AML-193 (cell line): ENCODE results near the gene CXCL8.

Experiments
- DNase-seq, 2 experiments: peaks; one replicate each; lab custom pipeline; 2025; lab: John Stamatoyannopoulos, UW

CXCL8 gene

DNA sequence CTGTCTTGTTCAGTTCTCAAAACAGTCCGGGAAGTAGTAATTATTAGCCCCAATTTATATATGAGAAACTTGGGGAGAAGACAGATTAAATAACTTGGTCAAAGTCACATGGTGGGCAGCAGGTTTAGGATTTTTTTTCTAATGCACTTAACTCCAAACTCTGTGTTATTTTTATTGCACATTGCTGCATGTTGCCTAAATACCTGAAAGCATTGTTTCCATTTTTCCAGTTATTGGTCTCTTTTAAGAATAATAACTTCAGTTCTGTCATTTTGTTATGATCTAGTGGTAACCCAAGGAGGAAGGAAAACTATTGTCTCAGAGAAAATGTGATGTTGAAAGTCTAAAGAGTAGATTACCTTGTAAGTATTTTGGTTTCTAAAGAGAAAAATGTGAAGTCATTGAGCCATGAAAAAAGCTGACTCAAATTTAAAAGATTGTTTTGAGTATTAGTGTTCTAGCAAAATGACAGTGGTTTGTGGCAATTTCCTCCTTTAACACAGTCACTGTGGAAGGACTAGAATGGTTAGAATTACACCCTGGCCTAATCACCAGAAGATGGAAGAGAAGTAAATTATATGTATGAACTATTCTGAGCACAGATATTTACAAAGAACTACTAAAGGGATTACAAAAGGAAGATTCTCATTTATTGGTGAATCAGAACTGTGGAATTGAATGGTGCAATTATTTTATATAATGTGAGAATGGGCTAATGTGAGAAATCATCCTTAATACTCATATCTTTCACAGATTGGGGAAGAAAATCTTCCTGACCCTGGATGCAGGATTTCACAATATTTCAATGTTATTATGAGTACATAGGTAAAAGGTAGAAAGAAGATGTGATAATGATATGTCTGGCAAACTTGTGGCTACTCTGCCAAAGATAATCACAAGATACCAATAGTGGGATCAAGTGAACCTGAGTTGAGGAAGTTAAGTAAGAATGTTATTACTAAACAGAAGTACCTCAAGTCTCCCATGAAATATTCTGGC lies 21.7 kb upstream of the CXCL8 start:
- DNase-seq: peak; percentile 74 to 80

DNA sequence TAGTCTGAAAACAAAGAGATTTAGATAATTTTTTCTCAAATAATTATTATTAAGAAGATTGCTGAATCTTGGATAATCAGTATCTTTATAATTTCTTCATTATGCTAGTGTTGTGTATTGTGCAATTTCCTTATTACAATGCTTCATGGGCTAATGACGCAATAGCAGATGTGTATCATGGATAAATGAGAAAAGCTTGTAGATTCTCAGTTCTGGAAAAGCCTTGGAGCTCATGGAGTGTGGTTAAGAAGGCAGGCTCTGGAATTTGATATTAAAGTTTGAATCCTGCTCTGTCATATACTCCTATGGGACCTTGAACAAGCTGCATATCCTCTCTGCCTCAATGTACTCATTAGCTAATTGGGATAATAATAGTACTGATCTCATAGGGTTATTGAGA lies 18.9 kb upstream of the CXCL8 start:
- peak; percentile 72 to 77 for DNase-seq

DNA sequence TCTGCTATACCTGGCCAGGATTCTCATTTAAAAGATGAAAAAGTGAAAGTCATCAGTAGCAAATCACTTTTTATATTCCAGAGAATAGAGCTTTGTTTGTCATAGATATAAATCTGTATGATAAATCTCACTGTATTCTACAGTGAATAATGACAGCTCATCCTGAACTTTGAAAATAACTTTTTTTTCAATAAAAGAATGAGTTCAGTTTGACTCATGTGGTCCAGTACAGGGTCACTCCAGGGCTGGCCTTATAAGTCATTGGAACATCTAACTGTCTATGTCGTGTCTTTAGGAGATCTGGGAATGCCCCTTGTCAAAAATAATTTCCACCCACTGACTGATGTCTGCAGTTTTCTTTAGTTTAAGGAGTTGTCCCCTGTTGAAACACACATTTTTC lies 18.5 kb upstream of the CXCL8 start:
- DNase-seq: no peak

DNA sequence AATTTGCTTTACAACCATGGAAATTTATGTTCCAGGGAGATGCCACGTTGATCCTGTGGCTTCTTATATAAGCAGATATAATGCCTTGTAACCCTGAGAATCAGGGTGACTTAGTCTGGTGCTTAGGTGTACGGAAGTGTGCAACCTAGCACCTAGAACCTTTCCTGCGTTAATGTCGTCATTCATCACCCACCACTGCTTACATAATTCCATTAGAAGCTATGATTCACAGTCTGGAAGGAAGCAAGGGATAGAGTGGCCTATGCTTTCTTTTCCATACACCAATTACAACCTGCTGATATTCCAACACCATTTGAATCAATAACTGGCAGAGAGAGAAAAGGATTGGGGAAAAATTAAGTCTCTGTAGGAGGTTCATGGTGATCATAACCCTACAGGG lies 17.3 kb upstream of the CXCL8 start:
- no peak for DNase-seq

DNA sequence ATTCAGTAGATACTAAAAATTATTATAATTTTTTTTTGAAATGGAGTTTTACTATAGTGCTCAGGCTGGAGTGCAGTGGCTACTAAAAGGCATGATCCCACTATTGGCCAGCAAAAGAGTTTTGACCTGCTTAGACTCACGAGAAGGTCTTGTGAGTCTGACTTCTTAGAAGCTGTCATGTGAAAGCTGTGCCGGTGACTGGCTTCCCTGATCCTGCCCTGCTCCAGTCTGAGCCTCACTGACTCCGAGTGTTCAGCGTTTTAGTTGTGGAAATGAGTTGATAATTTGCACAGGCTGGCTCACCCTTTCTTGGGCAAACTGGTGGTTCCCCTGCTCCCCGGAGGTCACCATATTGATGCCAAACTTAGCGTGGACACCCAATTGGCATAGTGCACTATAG lies 16.4 kb upstream of the CXCL8 start:
- DNase-seq: no peak

DNA sequence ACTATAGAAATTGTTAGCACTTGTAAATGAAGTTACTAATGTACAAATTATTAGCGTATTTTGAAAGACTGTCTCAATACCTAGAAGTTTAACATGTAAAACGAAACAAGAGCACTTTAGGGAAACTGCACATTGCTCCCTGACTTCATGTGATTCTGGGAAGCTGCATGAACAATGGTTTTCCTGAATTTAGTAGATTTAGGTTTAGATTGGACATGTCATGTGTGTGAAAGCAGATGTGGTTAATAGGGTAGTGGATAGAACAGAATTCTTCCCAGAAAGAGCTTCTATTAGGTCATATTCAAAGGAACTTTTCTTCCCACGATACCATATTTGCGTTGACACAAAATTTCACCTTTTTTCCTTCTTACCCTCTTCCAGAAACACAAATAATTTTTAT lies 14.9 kb upstream of the CXCL8 start:
- no peak for DNase-seq

DNA sequence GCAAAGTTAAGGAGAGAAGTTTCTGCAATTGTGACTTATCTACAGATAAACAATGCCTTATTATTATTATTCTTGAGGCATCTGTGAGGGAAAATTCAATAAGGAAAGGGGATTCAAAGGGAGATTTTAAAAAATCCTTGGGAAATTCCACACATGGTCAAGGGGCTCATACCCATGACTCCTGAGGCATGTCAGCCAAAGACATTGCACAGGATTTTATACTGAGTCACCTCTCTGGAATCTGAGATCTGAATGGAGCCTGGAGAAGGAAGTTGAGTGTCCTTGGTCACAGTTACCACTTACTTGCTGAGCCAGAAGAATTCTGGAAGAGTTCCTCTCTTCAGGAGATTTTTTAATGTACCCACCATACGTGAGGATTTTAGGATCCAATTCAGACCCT lies 14.4 kb upstream of the CXCL8 start:
- no peak for DNase-seq

DNA sequence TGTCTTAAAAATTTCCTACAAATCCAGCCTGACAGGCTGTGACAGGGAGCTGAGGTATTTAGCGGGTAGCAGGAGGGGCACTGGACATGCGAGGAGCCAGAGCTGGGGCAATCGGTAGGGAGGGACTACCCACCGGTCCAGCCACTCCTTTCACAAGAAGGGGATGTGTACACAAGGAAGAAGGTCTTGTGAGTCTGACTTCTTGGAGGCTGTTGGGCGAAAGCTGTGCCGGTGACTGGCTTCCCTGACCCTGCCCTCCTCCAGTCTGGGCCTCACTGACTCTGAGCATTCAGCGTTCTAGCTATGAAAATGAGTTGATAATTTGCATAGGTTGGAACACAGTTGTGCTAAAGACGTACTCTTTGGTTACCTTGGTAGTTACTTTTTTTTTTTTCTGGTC lies 12.7 kb upstream of the CXCL8 start:
- no peak for DNase-seq

DNA sequence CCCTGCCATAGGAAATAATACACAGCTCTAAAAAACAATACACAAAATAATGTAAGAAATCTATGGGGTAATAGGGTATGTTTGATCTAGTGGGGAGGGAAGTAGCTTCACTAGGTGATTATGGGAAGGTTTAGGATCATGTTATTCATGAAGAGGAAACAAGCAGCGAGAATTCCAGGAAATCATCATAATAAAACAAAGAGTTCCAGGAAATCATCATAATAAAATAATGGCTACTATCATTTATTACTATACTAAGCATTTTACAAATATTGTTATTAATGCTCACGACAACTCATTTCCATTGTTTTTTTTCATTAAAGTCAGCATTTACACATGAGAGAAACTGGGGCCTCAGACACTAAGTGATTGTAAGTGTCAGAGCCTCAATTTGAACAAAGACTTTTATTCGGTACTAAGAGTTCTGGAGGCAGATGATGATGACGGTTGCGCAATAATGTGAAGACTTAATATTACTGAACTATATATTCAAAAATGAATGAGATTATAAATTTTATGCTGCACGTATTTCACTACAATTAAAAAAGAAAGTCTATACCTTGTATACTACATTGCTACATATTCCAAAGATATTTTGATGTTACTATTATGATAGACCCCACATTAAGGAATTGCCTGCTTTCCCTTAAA lies 12.2 kb upstream of the CXCL8 start:
- no peak for DNase-seq

DNA sequence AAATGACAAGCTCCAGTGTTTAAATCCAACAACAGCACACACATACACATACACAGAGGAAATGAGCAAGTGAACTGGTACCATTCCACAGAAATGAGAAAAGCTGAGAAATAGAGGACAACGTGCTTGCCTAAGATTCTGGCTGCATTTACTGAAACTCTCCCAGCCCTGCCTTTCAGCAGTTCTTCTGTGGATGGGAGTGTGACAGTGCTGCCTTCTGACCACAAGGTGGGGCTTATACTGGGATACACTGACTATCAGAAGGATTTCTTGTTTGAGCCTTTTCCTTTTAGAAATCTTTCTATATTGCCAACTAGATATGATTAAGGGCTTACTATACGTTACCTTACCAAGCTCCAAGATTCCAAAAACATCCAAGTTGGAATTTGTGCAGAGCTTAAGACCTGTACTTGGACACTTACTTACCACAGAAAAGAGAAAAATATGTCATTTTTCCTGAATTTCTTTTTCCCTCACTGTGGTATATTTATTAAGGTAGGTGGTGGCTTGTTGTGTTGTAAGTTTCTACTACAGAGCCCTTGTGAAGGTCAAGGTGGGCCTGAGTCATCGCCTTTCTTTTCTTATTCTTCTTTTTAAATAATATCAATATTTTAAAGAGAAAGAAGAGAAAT lies 10.7 kb upstream of the CXCL8 start:
- DNase-seq: peak; percentile 84 to 86

DNA sequence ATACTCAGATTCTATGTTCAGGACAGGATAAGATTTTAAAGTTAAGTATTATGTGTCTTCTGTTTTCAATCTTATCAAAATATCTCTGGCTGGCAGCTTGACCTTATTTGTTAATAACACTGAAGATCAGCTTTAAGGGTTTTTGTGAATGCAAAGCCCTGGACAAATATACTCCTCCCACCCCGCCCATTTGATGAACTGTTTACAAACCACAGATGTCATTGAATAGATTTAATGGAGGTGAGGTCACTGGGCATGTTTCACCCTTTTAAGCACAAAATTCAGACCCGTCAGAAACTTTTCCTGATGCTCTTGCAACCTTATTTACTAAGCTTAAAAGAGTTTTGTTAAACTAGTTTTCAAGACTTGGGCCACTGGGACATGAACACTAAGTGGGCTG lies 10.1 kb upstream of the CXCL8 start:
- DNase-seq: no peak

DNA sequence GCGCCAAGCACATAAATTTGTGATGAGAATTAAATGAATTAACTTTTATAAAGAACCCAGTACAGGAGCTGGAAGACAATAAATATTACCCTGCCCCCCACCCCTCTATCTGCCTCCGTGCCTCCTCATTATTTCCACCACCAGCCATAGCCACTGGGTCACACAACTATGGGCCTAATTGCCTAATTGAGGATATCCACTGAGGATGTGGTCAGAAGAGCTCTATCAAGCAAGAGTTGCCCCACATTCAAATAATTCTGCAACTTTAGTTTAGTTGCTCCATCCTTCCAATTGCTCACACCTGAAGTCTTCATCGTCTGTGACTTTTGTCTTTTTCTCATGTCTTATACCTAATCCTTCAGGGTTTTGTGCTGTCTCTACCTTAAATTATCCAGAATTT lies 9.5 kb upstream of the CXCL8 start:
- peak; percentile 95 to 97 for DNase-seq

DNA sequence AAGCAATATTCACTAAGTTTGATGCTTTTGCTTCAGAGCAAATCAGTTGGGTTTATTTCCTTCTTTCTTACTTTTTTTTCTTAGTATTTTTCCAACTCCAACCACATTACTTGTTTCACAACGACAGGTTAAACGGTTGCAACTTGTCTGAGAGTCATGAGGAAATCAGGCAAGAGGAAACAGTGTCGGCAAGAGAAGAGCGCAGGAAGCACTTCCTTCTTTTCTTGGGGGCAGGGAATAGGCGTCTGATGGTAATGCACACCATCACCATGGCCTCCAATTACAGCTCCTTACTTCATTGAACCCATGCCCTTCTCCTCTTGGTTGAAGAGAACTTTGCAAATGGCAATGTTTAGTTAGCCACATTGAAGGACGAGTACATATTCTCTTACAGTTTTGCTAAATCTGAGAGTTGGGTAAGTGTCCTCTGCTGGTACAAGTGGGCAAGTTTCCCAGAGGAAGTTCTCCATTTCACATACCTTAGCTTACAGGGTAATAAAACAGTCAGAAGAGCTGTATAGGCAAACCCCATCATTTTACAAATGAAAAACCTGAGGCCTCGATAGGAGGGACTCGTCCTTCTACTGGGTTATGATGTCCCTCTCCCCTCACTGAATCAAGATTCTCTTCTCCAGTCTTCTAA lies 8.3 kb upstream of the CXCL8 start:
- DNase-seq: peak; percentile 96 to 97

DNA sequence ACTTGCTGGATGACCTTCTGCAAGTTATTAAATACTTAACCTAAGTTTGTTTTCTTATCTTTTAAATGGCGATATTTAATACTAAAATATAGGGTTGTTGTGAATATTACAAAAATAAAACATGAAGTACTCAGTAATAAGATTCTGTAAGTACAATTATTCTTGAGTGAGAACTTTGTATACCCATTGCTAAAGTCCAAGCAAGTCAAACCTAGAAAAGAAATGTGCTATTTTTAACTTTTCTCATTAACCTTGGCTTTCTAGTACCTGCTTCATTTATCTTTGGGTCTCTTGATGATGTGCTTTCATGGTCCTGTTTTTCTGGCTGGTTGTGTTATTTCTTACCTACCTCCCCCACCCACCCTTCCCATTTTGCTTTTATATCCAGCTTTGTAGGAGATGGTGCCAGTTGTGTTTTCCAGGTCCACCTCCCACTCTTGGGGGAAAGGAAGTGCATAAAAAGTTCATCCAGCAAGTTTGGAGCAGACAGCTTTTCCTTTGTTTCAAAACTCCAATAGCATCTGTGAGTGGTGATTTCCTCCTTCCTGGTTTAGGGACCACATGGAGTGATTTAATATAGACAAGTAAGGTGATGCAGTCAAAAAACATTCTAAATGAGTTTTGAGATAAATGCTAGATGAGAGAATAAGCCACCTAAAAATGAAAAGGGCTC lies 7.5 kb upstream of the CXCL8 start:
- DNase-seq: no peak

DNA sequence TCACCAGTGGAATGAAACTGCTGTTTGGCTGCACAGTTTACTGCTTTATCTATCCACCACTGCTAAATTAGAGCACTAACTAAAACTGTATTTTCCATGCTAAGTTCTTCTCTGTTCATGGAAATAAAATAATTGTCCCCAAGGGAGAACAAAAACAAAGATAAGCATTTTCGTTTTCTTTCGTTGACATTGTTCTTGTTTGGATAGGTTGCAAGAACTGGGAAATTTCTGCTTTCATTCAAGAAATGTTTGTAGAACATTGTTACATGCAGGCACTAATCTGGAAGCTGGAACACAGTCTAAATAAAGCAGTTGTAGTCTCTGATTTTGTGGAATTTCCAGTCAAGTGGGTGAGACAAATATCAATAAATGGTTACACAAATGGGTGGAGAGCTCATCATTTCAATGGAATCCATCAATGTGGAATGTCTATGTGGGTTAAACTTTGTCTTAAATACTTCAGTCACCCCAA lies 5.8 kb upstream of the CXCL8 start:
- DNase-seq: no peak

DNA sequence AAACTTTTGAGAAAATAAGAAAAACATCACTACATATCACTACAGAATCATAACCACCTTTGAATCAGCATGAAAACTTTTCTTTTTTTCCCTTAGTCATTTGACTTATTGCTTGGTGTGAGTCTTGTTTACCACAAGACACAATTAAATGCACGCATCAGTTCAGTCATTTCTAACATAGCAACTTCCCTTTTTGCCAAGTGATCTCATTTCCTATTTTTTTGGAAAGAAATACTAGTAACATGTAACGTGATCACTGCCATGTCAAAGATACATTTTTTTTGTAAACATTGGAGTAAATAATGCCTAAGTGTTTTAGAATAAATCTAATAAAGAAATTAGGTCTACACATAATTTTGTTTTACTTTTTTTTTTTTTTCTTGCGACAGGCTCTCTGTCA lies 5.1 kb upstream of the CXCL8 start:
- peak; percentile 95 for DNase-seq

DNA sequence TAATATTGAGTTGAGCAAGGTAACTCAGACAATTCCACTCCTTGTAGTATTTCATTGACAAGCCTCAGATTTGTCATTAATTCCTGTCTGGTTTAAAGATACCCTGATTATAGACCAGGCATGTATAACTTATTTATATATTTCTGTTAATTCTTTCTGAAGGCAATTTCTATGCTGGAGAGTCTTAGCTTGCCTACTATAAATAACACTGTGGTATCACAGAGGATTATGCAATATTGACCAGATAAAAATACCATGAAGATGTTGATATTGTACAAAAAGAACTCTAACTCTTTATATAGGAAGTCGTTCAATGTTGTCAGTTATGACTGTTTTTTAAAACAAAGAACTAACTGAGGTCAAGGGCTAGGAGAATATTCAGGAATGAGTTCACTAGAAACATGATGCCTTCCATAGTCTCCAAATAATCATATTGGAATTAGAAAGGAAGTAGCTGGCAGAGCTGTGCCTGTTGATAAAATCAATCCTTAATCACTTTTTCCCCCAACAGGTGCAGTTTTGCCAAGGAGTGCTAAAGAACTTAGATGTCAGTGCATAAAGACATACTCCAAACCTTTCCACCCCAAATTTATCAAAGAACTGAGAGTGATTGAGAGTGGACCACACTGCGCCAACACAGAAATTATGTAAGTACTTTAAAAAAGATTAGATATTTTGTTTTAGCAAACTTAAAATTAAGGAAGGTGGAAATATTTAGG lies 821 bp downstream of the CXCL8 start:
- peak; percentile 29 to 39 for DNase-seq

DNA sequence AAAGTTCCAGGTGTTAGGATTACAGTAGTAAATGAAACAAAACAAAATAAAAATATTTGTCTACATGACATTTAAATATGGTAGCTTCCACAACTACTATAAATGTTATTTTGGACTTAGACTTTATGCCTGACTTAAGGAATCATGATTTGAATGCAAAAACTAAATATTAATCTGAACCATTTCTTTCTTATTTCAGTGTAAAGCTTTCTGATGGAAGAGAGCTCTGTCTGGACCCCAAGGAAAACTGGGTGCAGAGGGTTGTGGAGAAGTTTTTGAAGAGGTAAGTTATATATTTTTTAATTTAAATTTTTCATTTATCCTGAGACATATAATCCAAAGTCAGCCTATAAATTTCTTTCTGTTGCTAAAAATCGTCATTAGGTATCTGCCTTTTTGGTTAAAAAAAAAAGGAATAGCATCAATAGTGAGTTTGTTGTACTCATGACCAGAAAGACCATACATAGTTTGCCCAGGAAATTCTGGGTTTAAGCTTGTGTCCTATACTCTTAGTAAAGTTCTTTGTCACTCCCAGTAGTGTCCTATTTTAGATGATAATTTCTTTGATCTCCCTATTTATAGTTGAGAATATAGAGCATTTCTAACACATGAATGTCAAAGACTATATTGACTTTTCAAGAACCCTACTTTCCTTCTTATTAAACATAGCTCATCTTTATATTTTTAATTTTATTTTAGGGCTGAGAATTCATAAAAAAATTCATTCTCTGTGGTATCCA lies 1.6 kb downstream of the CXCL8 start:
- DNase-seq: no peak

DNA sequence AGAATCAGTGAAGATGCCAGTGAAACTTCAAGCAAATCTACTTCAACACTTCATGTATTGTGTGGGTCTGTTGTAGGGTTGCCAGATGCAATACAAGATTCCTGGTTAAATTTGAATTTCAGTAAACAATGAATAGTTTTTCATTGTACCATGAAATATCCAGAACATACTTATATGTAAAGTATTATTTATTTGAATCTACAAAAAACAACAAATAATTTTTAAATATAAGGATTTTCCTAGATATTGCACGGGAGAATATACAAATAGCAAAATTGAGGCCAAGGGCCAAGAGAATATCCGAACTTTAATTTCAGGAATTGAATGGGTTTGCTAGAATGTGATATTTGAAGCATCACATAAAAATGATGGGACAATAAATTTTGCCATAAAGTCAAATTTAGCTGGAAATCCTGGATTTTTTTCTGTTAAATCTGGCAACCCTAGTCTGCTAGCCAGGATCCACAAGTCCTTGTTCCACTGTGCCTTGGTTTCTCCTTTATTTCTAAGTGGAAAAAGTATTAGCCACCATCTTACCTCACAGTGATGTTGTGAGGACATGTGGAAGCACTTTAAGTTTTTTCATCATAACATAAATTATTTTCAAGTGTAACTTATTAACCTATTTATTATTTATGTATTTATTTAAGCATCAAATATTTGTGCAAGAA lies 2.3 kb downstream of the CXCL8 start:
- DNase-seq: no peak

DNA sequence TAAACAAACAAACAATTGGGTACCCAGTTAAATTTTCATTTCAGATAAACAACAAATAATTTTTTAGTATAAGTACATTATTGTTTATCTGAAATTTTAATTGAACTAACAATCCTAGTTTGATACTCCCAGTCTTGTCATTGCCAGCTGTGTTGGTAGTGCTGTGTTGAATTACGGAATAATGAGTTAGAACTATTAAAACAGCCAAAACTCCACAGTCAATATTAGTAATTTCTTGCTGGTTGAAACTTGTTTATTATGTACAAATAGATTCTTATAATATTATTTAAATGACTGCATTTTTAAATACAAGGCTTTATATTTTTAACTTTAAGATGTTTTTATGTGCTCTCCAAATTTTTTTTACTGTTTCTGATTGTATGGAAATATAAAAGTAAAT lies 2.9 kb downstream of the CXCL8 start:
- DNase-seq: no peak
